Transverse colon (tissue), 4 donors: ENCODE measurements around the gene PPY. TPM values are rescaled to one million over a fixed set of nuclear protein-coding genes. Genes with fewer than 3 reads are reported as not detected.

Experiments used
- DNase-seq: peaks from one replicate; pipeline ENCODE4 v3.0.0-alpha.2; 2019
- H3K27ac ChIP-seq, 4 donors: fragments of 200-600 bp; sonication (generic); 2 replicates each; pipeline ENCODE4 v1.5.1; 2016 to 2018; ENCODE audit warnings: inconsistent platforms in 4 of 4
- H3K27me3 ChIP-seq: fragments of 200-600 bp; sonication (generic); 2 replicates; pipeline ENCODE4 v1.5.1; 2017; ENCODE audit warnings: inconsistent platforms
- H3K36me3 ChIP-seq, 4 donors: fragments of 200-600 bp; sonication (generic); 2 replicates each; pipeline ENCODE4 v1.5.1; 2017 to 2019; ENCODE audit warnings: inconsistent platforms in 4 of 4
- H3K4me1 ChIP-seq, 4 donors: fragments of 200-600 bp; sonication (generic); 2 replicates each; pipeline ENCODE4 v1.5.1; 2017 to 2020; ENCODE audit warnings: inconsistent platforms in 4 of 4
- H3K4me3 ChIP-seq, 4 donors: fragments of 200-600 bp; sonication (generic); 1 replicate in 1 of 4; 2 replicates in 3 of 4; pipeline versions ENCODE4 v1.5.1 to v1.6.1; 2017 to 2019; ENCODE audit warnings: inconsistent platforms in 4 of 4
- H3K9me3 ChIP-seq, 2 donors: fragments of 200-600 bp; sonication (generic); 2 replicates each; pipeline ENCODE4 v1.5.1; 2017 to 2019; ENCODE audit warnings: inconsistent platforms in 2 of 2
- EP300 ChIP-seq: sonication (generic); formaldehyde crosslinking; IDR thresholded peaks from one replicate; pipeline ENCODE4 v1.6.1; 2017; ENCODE audit warnings: antibody characterized with exemption, low read depth
- POLR2A ChIP-seq: fragments of 450-650 bp; IDR thresholded peaks from one replicate; pipeline ENCODE4 v1.6.1; 2016; ENCODE audit warnings: antibody characterized with exemption, mild to moderate bottlenecking, moderate library complexity
- POLR2AphosphoS5 ChIP-seq, 3 donors: sonication (generic); formaldehyde crosslinking; IDR thresholded peaks; one replicate each; pipeline ENCODE4 v1.6.1; 2016; ENCODE audit warnings: antibody characterized with exemption in 3 of 3
- WGBS, 2 donors: methylation state at CpG; one replicate each; pipeline ENCODE4 v1.1.5; 2018; ENCODE audit warnings: low coverage in 1 of 2; 5-methylcytosine and 5-hydroxymethylcytosine counted together
- in situ Hi-C, 4 donors: fragments of 200-750 bp; cut with MboI; loops; one replicate each; pipeline versions ENCODE4 v1.15.0 to v1.15.1; 2017; ENCODE audit warnings: low sequenced_read_pairs in 3 of 4, low pct_ligation_motif_present in 1 of 4, low pct_unique_long_range_greater_than_20kb in 1 of 4
- intact Hi-C: fragments of 100-400 bp; cut with DNase I; formaldehyde crosslinking; loops from one replicate; pipeline ENCODE4 v1.15.1; 2023; ENCODE audit warnings: low total_unique reads
- total RNA-seq, 4 donors: library from RNA; depleted of rRNA; stranded (reverse); fragments of >200 nt; gene quantifications; one replicate each; pipeline ENCODE4 v1.1.0, GENCODE V29; 2016
- TF ChIP-seq, protein P1 (sequence below), 5 experiments: fragments of 200-600 bp in 3 of 5; fragments of 450-650 bp in 2 of 5; sonication (generic) in 3 of 5; IDR thresholded peaks; 1 replicate in 2 of 5; 2 replicates in 3 of 5; pipeline ENCODE4 v1.5.1; 2016 to 2017; ENCODE audit warnings: antibody characterized with exemption in 5 of 5, inconsistent platforms in 3 of 5, mild to moderate bottlenecking in 2 of 5, moderate library complexity in 1 of 5

Gene PPY
- total RNA-seq, 4 donors from 2014 or later: not detected

DNA sequence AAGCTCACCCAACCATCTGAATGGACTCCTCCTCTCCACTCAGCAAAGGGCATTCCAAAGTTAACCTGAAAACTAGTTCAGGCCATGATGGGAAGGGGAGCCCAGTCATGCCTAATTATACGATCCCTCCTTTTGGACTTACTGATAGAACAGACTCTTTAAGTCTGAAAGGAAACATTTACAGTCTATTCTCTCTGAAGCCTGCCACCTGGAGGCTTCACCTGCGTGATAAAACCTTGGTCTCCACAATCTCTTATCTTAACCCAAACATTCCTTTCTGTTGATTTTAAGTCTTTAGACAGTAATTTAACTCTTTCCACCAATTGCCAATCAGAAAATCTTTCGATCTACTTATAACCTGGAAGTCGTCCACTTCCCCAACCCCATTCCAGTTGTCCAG is 25.9 kb downstream of the PPY start:
- in situ Hi-C loops: no loop called here
- WGBS, 2 donors: 54 to 60% methylated on average over 3 to 4 of the region's 4 CpGs
- TF ChIP-seq, protein P1, sequence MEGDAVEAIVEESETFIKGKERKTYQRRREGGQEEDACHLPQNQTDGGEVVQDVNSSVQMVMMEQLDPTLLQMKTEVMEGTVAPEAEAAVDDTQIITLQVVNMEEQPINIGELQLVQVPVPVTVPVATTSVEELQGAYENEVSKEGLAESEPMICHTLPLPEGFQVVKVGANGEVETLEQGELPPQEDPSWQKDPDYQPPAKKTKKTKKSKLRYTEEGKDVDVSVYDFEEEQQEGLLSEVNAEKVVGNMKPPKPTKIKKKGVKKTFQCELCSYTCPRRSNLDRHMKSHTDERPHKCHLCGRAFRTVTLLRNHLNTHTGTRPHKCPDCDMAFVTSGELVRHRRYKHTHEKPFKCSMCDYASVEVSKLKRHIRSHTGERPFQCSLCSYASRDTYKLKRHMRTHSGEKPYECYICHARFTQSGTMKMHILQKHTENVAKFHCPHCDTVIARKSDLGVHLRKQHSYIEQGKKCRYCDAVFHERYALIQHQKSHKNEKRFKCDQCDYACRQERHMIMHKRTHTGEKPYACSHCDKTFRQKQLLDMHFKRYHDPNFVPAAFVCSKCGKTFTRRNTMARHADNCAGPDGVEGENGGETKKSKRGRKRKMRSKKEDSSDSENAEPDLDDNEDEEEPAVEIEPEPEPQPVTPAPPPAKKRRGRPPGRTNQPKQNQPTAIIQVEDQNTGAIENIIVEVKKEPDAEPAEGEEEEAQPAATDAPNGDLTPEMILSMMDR (IDR thresholded peaks at IDR 0.05): no peak
- TF ChIP-seq EP300: no peak
- TF ChIP-seq POLR2AphosphoS5 (IDR thresholded peaks at IDR 0.05): no peak
- Histone ChIP-seq H3K27me3 (peaks cover 17% of the 10 kb centered on the region), H3K36me3 (no peaks in the 10 kb centered on the region), H3K27ac (no peak overlapping the region), H3K9me3 (no peaks in the 10 kb centered on the region), H3K4me3 (no peak overlapping the region), H3K4me1 (peaks cover 0 to 12% (median 5%) of the 10 kb centered on the region in 4 donors)
- no peak for DNase-seq
- intact Hi-C loops: no loop called here

DNA sequence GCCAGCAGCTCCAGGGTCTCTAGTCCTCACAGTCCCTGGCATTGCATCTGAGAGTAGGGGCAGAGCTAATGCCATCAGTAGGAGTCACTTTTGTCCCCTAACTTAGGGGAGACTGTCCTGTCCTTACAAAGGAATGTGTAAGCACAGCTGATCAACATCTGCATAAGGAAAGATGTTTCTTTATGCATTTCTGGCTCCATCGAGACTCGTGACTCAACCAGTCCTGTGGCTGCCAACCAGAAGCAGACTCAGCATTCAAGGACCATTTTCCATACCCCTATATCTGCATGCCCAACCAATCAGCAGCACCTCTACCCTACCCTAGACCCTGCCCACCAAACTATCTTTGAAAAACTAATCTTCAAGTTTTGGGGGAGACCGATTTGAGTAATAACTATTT is 26.7 kb downstream of the PPY start:
- 83% methylated on average over 3 of the region's 3 CpGs; no CpG with 5 or more reads in 1 of the 2 donors for WGBS, 2 donors
- no peak for DNase-seq
- in situ Hi-C loops: no loop called here
- Histone ChIP-seq H3K4me3 (no peak overlapping the region), H3K36me3 (no peaks in the 10 kb centered on the region), H3K27me3 (peaks cover 17% of the 10 kb centered on the region), H3K9me3 (no peaks in the 10 kb centered on the region), H3K4me1 (peaks cover 0 to 12% (median 5%) of the 10 kb centered on the region in 4 donors), H3K27ac (no peak overlapping the region)
- intact Hi-C loops: no loop called here
- TF ChIP-seq EP300 (no peak), POLR2A (no peak), POLR2AphosphoS5 (IDR thresholded peaks at IDR 0.05) (no peak)
- TF ChIP-seq, protein P1 (IDR thresholded peaks at IDR 0.05): no peak

DNA sequence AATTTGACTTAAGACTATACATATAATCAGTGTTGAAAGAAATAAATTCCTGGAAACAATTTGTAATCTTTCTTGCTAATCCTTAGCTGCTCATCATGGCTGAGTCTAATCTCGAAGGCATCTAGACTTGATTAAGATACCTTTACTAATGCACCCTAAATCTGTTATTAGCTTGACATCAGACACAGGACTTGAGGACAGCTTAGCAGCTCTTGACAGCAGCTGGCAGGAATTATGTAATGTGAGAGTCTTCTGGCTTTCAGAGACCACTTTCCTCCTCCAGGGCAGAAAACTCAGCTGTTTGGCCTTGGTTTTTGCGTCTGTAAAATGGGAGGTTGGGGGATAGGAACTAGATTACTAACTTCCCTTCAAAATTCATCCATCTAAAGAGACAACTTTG is 27.8 kb downstream of the PPY start:
- peaks cover 18% of the 10 kb centered on the region for H3K27me3 ChIP-seq
- H3K36me3 ChIP-seq: no peaks in the 10 kb centered on the region
- no peaks in the 10 kb centered on the region for H3K9me3 ChIP-seq
- WGBS, 2 donors: 71 to 94% methylated on average over 2 of the region's 2 CpGs
- intact Hi-C loops: no loop called here
- no peak overlapping the region for H3K27ac ChIP-seq
- H3K4me1 ChIP-seq: peaks cover 0 to 12% (median 5%) of the 10 kb centered on the region in 4 donors
- TF ChIP-seq POLR2A (no peak), EP300 (no peak), POLR2AphosphoS5 (IDR thresholded peaks at IDR 0.05) (no peak)
- TF ChIP-seq, protein P1 (IDR thresholded peaks at IDR 0.05): no peak
- no peak for DNase-seq
- H3K4me3 ChIP-seq: no peak overlapping the region
- in situ Hi-C loops: no loop called here

DNA sequence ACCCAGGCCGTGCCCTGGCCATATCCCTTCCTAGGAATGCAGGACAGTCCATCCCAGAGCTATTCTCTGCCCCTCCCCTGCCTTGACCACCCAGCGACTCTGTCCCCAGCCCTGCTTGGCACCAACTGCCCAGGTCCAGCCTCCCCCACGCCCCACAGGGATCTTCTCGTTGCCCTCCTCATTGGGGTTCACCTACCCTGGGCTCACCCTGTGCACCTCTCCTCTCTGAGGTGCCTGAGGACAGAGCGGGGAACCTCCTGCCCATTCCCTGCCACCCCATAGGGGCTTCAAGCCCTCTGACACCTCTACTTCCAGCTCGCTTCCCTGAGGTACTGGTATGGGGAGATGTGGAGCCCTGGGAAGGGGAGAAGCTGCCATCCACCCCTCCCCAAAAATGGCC is 28.7 kb downstream of the PPY start:
- in situ Hi-C loops: no loop called here
- Histone ChIP-seq H3K27me3 (peaks cover 20% of the 10 kb centered on the region), H3K36me3 (no peaks in the 10 kb centered on the region), H3K4me3 (no peak overlapping the region), H3K4me1 (peaks cover 0 to 14% (median 5%) of the 10 kb centered on the region in 4 donors), H3K9me3 (no peaks in the 10 kb centered on the region), H3K27ac (no peak overlapping the region)
- TF ChIP-seq EP300: no peak
- TF ChIP-seq, protein P1 (IDR thresholded peaks at IDR 0.05): no peak
- TF ChIP-seq POLR2AphosphoS5 (IDR thresholded peaks at IDR 0.05): no peak
- no peak for TF ChIP-seq POLR2A
- intact Hi-C loops: no loop called here
- DNase-seq: no peak
- WGBS, 2 donors: 71% methylated on average over 6 of the region's 6 CpGs; no CpG with 5 or more reads in 1 of the 2 donors
